ENCODE data around the gene IMP4.

GRCh38 chr2:130385709-130386108 lies 43.0 kb downstream of the IMP4 start:
- no peak for TF ChIP-seq CTCF (IDR thresholded peaks at IDR 0.05)
- no peak for TF ChIP-seq EZH2 (IDR thresholded peaks at IDR 0.05; ENCODE audit: borderline replicate concordance, insufficient read depth, low read depth, low read length, poor library complexity, severe bottlenecking)

Data from B cell (primary cell).